ENCODE measurements around the gene PSD2.

GRCh38 chr5:139812323-139812722 lies 16.7 kb downstream of the PSD2 start:
- TF ChIP-seq MAX (IDR thresholded peaks at IDR 0.05; ENCODE audit: low read depth, low read length) (no peak), POLR2A (IDR thresholded peaks at IDR 0.05; ENCODE audit: extremely low read depth, insufficient read length) (no peak)
- TF ChIP-seq, protein P1, sequence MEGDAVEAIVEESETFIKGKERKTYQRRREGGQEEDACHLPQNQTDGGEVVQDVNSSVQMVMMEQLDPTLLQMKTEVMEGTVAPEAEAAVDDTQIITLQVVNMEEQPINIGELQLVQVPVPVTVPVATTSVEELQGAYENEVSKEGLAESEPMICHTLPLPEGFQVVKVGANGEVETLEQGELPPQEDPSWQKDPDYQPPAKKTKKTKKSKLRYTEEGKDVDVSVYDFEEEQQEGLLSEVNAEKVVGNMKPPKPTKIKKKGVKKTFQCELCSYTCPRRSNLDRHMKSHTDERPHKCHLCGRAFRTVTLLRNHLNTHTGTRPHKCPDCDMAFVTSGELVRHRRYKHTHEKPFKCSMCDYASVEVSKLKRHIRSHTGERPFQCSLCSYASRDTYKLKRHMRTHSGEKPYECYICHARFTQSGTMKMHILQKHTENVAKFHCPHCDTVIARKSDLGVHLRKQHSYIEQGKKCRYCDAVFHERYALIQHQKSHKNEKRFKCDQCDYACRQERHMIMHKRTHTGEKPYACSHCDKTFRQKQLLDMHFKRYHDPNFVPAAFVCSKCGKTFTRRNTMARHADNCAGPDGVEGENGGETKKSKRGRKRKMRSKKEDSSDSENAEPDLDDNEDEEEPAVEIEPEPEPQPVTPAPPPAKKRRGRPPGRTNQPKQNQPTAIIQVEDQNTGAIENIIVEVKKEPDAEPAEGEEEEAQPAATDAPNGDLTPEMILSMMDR (IDR thresholded peaks at IDR 0.05; ENCODE audit: low read depth, low read length), result no peak

Data from NB4 (cell line).